Activated CD8-positive, alpha-beta T cell treated with anti-CD3 and anti-CD28 coated beads for 36 hours (primary cell): ENCODE results near the gene ST3GAL6. TPM values are rescaled to one million over a fixed set of nuclear protein-coding genes. Genes with fewer than 3 reads are reported as not detected.

ENCODE experiments used
- ATAC-seq: fragments of 200-7000 bp; cut with Tn5 transposase; one replicate; pipeline ENCODE4 v1.10.0; 2021; ENCODE audit warnings: mild to moderate bottlenecking, moderate library complexity
- CTCF ChIA-PET: fragments of 350-600 bp; sonication (Branson Sonifier 250); formaldehyde crosslinking; loops from one replicate; lab custom pipeline; 2021; ENCODE audit warnings: antibody characterized with exemption; lab: Charles Lee
- POLR2A ChIA-PET: fragments of 350-600 bp; sonication (Branson Sonifier 250); formaldehyde crosslinking; loops from one replicate; lab custom pipeline; 2021; ENCODE audit warnings: antibody characterized with exemption; lab: Charles Lee
- DNase-seq: peaks from one replicate; pipeline ENCODE4 v3.0.0-alpha.2; 2020
- H3K27ac Mint-ChIP-seq: one replicate; pipeline ENCODE4 v1.8.0; 2021; ENCODE audit warnings: mild to moderate bottlenecking, mixed read lengths
- H3K27me3 Mint-ChIP-seq: one replicate; pipeline ENCODE4 v1.8.0; 2021; ENCODE audit warnings: mixed read lengths
- H3K36me3 Mint-ChIP-seq: one replicate; pipeline ENCODE4 v1.8.0; 2021; ENCODE audit warnings: low read depth, mixed read lengths
- H3K4me1 Mint-ChIP-seq: one replicate; pipeline ENCODE4 v1.8.0; 2021; ENCODE audit warnings: low read depth, mixed read lengths
- H3K4me3 Mint-ChIP-seq: one replicate; pipeline ENCODE4 v1.8.0; 2021; ENCODE audit warnings: mild to moderate bottlenecking, moderate library complexity, mixed read lengths
- H3K9me3 Mint-ChIP-seq: one replicate; pipeline ENCODE4 v1.8.0; 2021; ENCODE audit warnings: mixed read lengths
- intact Hi-C: fragments of 100-400 bp; cut with micrococcal nuclease; formaldehyde crosslinking; loops from one replicate; pipeline ENCODE4 v1.10.0; 2022
- total RNA-seq, 2 experiments: library from RNA; stranded (reverse); gene quantifications; one replicate each; pipeline ENCODE4 v1.2.3, GENCODE V29; 2021
- TF ChIP-seq, protein P1 (sequence below): fragments of 200-600 bp; IDR thresholded peaks from one replicate; pipeline ENCODE4 v1.8.0; 2022; ENCODE audit warnings: antibody characterized with exemption, mild to moderate bottlenecking

The ST3GAL6 gene
- total RNA-seq, 2 experiments from 2014 or later, result not detected

DNA sequence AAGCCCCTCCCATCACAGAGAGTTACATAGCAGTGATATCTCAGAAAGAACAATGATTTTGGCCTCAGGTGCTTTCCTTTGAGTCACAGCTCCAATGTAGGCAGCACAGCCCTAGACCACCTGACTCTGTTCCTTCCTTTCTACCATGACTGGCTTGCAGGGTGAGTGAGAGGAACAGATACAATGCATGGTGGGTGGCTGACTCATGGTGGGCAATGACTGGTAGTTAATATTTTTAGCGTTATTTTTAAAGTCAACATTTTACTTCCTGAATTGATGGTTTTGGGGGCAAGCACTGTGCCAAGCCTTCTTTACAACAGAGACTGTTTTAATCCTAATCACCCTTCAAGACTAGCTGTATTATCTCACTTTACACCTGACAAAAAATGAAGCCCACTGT is 32.8 kb upstream of the ST3GAL6 start:
- ChIA-PET POLR2A (no interaction called here), CTCF (no interaction called here)
- no peaks in the 10 kb centered on the region for H3K9me3 Mint-ChIP-seq
- no peaks in the 10 kb centered on the region for H3K36me3 Mint-ChIP-seq
- H3K27me3 Mint-ChIP-seq, result peaks cover 43% of the 10 kb centered on the region
- no peak overlapping the region for H3K4me3 Mint-ChIP-seq
- peaks cover 20% of the 10 kb centered on the region for H3K4me1 Mint-ChIP-seq
- TF ChIP-seq, protein P1, sequence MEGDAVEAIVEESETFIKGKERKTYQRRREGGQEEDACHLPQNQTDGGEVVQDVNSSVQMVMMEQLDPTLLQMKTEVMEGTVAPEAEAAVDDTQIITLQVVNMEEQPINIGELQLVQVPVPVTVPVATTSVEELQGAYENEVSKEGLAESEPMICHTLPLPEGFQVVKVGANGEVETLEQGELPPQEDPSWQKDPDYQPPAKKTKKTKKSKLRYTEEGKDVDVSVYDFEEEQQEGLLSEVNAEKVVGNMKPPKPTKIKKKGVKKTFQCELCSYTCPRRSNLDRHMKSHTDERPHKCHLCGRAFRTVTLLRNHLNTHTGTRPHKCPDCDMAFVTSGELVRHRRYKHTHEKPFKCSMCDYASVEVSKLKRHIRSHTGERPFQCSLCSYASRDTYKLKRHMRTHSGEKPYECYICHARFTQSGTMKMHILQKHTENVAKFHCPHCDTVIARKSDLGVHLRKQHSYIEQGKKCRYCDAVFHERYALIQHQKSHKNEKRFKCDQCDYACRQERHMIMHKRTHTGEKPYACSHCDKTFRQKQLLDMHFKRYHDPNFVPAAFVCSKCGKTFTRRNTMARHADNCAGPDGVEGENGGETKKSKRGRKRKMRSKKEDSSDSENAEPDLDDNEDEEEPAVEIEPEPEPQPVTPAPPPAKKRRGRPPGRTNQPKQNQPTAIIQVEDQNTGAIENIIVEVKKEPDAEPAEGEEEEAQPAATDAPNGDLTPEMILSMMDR, result no peak
- intact Hi-C loops, result no loop called here
- ATAC-seq, result peak; percentile 88
- H3K27ac Mint-ChIP-seq, result no peak overlapping the region
- peak; percentile 71 for DNase-seq

DNA sequence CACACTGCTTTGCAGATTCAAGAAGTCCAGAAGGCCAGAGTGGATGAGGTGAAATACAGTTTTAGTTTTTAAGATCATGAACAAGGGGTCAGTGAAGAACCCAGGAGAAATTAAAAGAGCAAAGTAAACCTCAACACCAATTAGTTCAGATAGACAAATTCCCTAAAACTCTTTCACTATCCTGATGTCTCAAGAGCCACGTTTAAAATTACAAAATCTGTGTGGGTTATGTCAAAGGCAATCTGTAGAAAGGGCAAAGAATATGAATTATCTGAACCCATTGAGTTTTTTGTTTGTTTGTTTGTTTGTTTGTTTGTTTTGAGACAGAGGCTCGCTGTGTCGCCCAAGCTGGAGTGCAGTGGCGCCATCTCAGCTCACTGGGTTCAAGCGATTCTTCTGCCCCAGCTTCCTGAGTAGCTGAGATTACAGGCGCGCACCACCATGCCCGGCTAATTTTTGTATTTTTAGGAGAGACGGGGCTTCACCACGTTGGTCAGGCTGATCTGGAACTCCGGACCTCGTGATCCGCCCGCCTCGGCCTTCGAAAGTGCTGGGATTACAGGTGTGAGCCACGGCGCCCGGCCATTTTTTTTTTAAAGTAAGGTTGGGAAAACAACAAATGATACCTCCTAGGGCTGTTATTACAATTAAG is 32.1 kb upstream of the ST3GAL6 start:
- Mint-ChIP-seq H3K27ac (no peak overlapping the region), H3K9me3 (no peaks in the 10 kb centered on the region), H3K4me3 (peak overlapping the region; percentile 12), H3K36me3 (no peaks in the 10 kb centered on the region), H3K27me3 (peaks cover 45% of the 10 kb centered on the region), H3K4me1 (peaks cover 20% of the 10 kb centered on the region)
- DNase-seq (no peak), ATAC-seq (no peak)
- intact Hi-C loops, result no loop called here
- CTCF ChIA-PET, result no interaction called here
- TF ChIP-seq, protein P1, result no peak
- POLR2A ChIA-PET, result no interaction called here

DNA sequence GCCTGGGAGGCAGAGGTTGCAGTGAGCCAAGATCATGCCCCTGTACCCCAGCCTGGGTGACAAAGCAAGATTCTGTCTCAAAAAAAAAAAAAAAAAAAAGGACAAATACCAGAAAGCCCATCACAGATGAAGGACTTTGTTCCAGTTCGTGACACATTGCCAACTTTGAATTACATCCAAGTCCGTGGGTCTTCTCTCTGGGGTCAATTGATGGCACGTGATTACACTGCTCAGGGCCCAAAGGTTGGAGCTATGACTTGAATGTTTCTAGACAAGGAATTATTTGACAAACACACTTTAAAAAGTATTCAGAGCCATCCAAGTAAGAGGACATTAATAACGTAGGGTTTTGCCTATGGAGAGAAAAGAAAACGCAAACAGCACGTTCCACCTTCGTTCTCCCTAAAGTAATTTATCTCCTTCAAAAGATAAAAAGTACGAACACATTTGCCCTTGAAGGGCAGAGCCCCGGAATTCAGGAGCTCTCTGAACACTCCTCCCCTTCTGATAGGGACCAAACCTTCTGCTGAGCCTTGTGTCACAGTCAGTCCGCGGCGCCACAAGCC is 31.3 kb upstream of the ST3GAL6 start:
- ChIA-PET CTCF (interaction anchor here (1.3 kb wide), 1 partner anchor 135 kb away, joined by 6 read pairs; no protein-coding TSS in a partner anchor), POLR2A (no interaction called here)
- H3K27ac Mint-ChIP-seq, result no peak overlapping the region
- peaks cover 48% of the 10 kb centered on the region for H3K27me3 Mint-ChIP-seq
- no peaks in the 10 kb centered on the region for H3K9me3 Mint-ChIP-seq
- TF ChIP-seq, protein P1, result no peak
- intact Hi-C loops, result no loop called here
- no peaks in the 10 kb centered on the region for H3K36me3 Mint-ChIP-seq
- DNase-seq, result peak; percentile 29
- ATAC-seq, result peak; percentile 24
- H3K4me3 Mint-ChIP-seq, result peak overlapping the region; percentile 72
- H3K4me1 Mint-ChIP-seq, result peaks cover 20% of the 10 kb centered on the region

DNA sequence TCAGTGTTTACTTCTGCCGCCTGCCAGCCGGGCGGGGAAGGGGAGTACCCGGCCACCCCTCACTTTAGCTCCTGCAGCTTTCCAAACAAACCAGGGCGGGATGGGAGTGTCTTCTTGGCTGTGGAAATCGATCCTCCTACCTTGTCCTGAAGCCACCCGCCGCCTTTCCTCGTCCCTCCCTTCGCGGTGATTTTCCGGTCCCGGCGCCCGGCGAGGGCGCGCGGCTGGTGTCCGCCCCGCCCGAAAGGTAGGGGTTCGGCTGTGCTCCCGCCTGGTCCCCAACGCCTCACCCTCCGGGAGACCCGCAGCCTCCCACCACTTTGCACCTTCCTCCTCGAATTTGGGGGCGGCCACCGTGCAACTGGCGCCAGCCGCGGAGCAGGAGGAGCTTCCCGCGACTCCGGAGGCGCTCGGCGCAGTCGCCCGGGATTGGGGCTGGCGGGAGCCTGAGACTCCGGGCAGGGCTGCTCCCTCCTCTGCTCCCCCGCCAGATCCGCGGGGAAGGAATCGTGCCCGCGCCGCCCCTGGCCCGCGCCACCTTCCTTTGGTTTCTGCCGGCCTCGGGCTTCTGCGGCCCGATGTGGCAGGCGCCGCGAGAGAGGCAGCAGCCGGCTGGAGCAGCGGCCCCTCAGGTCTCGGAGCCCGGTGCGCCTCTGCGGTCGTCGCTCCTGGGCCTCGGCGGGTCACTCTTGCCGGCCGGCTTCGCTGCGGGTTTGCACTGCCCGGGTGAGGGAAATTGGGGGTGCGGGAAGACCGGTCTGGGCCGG is 30.7 kb upstream of the ST3GAL6 start:
- TF ChIP-seq, protein P1, result no peak
- DNase-seq (peak; percentile 3), ATAC-seq (peak; percentile 32)
- Mint-ChIP-seq H3K4me3 (peak overlapping the region; percentile 72), H3K36me3 (no peaks in the 10 kb centered on the region), H3K27ac (no peak overlapping the region), H3K4me1 (peaks cover 20% of the 10 kb centered on the region), H3K27me3 (peaks cover 51% of the 10 kb centered on the region), H3K9me3 (no peaks in the 10 kb centered on the region)
- ChIA-PET CTCF (interaction anchor here (1.3 kb wide), 1 partner anchor 135 kb away, joined by 6 read pairs; no protein-coding TSS in a partner anchor), POLR2A (no interaction called here)
- intact Hi-C loops, result no loop called here
